ENCODE data around the gene PARD3.

GRCh38 chr10:34454590-34455261 lies 360.4 kb downstream of the PARD3 start:
- TF ChIP-seq EZH2phosphoT487 (IDR thresholded peaks at IDR 0.05; ENCODE audit: insufficient read depth, low read depth) (no peak), EZH2 (IDR thresholded peaks at IDR 0.05; ENCODE audit: insufficient read depth, poor library complexity, severe bottlenecking) (no peak)
